Stimulated activated CD4-positive, alpha-beta T cell treated with anti-CD3 and anti-CD28 coated beads, Interleukin-1b, Interleukin-23, amount 100 ng/mL, for 24 hours (primary cell): ENCODE data around the gene LUC7L2.
"Not testable (repeated sequence)": the region's sequence is repeated elsewhere in the genome, so short reads cannot be mapped to it uniquely, and the experiment has no call there.

Experiments
- DNase-seq, 4 experiments: peaks; one replicate each; pipeline ENCODE4 v3.0.0-alpha.2; 2020; ENCODE audit warnings: low read depth in 4 of 4, low spot score in 1 of 4

Gene LUC7L2

DNA sequence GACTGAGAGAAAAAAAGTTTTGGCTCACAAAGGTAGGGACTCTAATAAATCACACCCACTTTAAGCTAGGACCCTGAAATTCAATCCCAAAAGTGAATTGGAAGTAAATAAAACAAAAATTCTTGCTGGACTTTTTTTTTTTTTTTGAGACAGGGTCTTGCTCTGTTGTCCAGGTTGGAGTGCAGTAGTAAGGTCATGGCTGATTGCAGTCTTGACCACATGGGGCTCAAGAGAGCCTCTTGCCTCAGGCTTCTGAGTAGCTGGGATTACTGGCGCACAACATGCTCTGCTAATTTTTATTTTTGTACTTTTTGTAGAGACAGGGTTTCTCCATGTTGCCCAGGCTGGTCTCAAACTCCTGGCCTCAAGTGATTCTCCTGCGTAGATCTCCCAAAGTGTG is 5.0 kb upstream of the LUC7L2 start:
- DNase-seq: no peak

DNA sequence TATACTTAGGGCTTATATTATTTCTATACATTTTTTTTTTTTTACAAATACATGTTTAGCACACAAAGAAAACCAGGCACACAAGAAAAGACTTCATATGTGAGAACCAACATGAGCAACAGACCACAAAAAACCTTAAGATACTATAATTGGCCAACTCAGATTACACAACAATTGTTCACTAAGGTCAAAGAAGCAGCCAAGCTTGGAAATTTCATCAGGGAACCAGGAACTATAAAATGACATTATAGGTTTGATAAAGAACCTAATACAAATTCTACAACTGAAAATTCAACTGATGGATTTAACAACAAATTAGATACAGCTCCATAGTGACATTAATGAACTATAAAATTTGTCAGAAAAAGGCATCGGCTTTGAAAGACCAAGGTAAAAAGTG is 4.4 kb upstream of the LUC7L2 start:
- no peak for DNase-seq

DNA sequence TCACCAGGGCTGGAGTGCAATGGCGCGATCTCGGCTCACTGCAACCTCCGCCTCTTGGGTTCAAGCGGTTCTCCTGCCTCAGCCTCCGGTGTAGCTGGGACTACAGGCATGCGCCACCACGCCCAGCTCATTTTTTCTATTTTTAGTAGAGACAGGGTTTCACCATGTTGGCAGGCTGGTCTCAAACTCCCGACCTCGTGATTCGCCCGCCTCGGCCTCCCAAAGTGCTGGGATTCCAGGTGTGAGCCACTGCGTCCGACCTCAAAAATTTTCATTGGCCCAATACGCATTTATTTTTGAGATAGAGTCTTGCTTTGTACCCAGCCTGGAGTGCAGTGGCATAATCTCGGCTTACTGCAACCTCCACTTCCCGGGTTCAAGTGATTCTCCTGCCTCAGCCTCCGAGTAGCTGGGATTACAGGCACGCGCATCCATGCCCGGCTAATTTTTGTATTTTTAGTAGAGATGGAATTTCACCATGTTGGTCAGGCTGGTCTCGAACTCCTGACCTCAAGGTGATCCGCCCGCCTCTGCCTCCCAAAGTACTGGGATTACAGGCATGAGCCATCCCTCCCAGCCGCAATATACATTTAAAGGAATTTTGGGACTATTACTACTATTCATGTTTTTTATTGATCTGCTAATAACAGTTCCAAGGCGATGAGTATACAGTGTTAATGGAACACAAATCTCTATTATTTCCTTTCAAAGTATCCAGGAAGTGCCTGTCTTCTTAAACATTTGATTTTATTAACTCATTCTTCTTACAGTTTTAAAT is 1.8 kb upstream of the LUC7L2 start:
- DNase-seq: not testable (repeated sequence)

DNA sequence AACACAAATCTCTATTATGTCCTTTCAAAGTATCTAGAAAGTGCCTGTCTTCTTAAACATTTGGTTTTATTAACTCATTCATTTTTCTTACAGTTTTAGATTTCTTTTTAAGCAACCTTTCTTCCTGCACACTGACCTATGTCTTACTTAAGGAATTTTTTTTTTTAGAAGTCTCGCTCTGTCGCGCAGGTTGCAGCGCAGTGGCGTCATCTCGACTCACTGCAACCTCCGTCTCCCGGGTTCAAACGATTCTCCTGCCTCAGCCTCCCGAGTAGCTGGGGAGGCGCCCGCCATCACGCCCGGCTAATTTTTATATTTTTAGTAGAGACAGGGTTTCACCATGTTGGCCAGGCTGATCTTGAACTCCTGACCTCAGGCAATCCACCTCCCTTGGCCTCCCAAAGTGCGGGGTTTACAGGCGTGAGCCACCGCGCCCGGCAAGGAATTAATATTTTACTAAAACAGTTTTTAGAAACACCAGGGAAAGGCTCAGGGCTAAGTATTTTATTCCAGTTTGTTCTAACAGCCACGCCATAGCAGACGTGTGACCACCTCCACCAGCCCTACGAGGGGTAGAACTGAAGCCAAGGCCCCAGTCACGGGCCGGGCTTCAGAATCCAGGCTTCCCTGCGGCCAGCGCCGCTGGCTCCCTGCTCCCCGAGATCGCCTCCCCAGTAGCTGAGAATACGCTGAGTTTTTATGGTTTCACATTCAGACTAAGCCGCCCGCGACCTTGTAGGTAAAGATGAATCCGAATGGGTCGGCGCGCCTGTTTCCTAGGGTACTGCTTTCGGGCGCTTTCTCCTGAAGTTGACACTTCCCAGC is 941 bp upstream of the LUC7L2 start:
- DNase-seq: peak in 3 of 4 experiments; percentile 14 to 30 (median 27)

DNA sequence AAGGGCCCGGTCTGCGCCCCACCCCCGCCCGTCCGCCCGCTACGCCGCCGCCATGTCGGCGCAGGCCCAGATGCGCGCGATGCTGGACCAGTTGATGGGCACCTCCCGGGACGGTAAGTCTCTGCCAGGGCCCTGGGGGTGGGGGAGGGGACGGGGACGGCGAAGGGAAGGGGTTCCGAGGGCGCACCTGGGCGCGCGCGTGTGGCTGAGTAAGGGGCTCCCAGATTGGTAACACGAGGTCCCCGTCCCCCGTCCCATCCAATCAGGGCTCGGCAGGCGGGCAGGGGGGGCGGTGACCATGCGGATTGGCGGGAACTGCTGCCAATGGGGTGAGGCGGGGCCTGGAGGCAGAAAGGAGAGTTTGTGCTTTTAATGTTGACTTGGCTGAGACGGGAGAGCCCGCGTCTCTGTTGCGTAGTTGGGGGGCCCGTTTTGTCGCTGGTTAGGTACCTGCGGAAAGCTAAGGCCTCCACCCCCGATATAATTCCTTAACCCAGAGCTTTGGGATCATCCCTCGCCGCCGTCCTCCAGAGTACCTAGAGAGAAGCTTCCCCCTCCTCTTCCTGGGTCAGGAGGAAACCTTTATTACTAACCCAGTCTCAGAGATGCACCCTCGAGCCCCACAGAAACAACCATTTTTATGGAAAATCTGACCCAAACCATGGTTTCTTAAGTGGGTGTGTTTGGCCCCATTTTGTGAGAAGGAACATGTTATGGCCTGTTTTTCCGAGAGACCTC is 685 bp downstream of the LUC7L2 start:
- peak; percentile 95 to 98 (median 96) for DNase-seq

DNA sequence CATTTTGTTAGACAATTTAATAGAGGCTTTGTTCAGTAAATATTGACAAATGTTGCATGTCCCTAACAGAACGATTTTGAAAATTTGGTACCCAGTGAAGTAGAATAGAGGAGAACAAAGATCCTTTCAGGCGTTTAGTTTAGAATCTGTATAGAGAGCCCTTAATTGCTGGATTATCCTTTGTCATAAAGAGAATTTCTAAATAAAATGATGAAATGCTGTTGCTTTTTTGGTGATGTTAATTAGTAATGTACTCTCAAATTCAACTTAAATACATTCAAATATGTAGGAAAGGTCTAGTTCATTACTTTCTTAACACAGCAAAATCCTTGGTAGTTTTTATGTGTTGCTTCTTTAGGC is 1.2 kb downstream of the LUC7L2 start:
- DNase-seq: no peak

DNA sequence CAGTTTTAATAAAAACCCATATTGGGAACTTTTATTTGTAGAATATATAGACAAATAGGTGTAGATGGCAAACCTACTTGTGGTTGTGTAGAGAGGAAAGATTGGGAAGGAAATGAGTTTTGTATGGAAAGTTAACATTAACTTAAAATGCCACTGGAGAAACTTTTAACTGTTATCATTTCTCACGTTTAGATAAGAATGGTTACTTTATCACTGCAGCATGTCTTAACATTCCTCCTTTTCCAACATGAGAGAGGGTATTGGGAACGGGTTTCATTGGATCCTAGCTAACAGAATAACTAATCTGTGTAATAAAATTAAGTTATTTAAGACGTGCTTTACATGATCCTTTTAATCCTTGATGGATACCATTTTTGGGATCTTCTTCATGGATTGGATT is 1.8 kb downstream of the LUC7L2 start:
- DNase-seq: no peak

DNA sequence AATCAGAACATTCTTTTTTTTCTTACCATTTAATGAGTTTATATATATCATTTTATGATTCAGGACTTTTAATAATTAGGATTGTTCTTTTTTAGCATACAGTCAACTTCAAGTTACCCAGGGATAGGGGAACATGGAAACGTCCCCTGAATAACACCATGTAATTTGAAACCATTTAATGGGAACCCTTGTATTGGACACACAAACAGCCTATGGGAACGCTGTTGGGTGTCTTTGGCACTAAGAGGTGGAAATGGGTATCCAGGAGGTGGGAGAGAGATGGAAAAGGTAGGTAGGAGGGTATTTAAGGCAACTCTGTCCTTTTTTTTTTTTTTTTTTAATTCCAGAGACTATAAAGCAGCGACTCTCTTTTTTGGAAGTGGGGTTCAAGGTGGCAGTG is 2.6 kb downstream of the LUC7L2 start:
- DNase-seq: no peak

DNA sequence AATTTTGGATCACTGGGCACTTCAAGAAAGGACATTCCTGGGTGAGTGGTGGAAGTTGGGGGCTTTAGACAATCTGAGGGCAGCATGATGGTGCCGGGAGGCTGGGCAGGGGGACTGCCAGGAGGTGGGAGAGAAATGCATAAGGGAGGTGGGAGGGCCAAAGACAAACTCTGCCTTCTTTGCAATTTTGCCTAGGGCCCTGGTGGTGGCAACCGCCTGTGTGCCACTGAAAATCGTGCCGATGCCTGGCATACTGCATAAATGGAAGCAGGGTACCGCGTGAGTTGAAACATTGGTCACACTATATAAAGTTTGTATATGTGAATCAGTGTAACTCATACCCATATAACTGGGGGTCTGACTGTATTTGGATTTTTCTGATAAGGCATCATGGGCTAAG is 3.3 kb downstream of the LUC7L2 start:
- no peak for DNase-seq

DNA sequence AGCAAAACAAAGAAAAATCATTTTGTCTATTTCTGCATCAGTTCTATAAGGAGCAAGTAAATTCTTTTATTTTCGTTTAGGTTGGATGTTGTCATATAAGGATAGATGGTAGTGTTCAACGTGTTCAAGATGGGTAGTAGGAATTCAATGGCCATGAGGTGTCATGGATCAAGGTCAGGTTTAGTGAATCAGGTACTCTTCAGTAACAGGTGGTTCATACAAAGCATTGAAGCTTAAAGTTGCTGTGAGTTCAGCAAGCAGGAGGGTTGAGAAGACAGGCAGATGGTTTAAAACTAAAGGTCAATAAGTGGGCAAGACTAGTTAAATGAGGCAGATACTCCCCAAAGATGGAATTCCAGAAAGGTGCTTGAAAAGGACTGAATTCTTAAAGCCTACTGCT is 5.6 kb downstream of the LUC7L2 start:
- DNase-seq: no peak

DNA sequence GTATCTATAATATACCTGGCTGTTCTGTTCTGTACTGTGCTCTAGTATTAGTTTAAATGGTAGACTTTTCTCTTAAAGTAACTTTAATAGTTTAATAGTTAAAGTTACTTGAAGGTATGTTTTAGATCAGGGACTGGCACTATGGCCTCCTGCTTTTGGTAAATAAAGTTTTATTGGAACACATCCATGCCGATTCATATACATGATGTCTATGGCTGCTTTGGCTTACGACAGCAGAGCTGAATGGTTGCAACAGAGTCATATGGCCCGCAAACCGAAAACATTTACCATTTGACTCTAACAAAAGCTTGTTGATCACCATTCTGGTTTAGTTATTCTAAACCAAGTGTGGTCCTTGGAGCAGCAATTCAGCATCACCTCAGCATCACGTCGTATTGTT is 6.7 kb downstream of the LUC7L2 start:
- no peak for DNase-seq

DNA sequence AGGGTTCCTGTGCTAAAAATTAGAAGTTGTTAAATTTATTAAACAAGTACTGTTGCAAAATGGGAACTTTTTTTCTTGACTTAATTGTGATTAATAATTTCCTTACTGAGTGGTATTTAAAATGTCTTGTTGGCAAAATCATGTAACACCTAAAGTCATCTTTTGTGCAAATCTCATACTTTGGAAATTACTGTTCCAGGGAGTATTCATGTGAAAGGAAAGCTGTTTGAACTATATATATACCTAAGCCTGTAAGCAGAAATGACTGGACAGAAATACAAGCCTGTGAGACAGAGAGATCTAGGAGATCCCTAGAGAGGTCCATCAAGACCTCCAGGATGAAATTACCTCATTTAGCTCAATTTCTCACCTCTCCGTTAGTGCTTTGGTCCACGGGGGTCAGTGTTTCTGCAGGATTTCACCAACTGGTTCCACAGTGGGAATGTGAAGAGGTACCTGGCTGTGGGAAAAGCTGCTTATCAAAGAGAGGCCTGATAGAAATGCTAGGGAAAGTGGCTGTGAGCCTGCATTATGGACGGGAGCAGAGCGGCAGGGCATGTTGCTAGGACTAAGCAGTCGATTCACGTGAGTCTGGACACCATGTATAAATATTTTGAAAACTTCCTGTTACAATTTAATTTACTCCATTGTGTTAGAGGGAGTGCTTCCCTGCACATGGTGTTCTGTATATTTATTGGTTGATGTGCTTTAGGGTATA is 7.9 kb downstream of the LUC7L2 start:
- DNase-seq: no peak

DNA sequence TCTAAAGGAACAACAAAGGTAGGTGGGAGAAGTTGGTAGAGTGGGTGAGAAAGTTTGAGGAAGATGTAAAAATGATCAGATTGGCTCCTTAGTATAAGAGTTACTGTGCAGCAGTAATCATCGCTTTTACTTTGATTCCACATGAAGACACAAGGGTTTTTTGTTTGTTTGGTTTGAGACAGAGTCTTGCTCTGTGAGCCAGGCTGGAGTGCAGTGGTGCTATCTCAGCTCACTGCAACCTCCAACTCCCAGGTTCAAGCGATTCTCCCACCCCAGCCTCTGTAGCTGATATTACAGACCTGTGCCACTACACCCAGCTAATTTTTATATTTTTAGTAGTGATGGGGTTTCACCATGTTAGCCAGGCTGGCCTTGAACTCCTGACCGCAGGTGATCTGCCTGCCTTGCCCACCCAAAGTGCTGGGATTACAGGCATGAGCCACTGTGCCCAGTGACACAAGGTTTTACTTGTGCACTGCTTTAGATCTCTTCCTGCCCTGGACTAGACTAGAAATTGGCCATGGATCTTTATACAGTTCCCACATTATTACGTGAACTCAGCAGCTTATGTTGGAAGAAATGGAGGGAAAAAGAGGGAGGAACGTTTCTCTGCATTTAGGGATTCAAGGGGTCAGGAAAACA is 10.7 kb downstream of the LUC7L2 start:
- no peak for DNase-seq

DNA sequence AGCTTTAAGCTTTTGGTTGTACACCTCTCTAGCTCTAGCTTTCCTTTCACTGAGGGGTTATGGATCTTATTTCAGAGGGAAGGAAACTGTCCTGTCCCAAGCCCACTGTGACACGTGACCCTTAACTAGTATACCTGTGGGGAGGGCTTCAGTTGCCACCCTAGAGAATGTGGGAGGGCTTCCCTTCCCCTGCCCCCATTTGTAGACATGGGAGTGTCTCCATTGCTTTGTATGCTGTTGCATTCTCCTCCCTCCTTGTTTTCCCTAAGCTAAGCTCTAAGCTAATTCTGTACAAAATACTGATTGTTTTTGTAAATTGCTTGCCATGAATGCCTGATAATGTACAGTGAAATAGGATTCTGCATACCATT is 11.2 kb downstream of the LUC7L2 start:
- DNase-seq: no peak

DNA sequence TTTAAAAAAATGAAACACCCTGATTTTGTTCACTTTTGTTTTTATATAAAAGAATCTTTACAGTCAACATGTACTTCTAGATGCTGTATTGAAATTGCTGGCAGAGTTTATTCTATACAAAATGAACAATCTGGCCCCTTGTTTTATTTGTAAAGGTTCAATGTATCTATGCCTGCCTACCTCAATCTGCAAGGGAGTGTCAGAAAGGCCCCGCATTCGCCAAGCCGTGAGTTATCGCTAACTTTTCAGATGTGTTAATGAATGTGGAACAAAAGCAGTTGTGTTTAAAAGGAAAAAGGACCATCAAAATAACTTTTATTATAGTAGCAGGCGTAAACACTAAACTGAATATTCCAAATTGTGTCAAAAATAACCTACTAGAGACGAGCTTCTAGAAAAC is 14.6 kb downstream of the LUC7L2 start:
- DNase-seq: no peak

DNA sequence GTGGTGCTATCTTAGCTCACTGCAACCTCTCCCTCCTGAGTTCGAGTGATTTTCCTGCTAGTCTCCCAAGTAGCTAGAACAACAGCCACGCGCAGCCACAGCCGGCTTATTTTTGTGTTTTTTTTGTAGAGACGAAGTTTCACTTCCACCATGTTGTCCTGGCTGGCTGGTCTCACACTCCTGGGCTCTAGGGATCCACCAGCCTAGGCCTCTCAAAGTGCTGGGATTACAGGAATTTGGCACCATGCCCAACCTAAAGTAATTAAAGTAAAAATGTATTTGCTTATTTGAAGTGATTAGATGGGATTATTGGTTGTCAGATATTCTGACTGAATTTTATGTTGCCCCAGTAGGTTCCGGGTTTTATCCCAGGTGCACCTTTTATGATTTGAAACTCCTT is 22.7 kb downstream of the LUC7L2 start:
- DNase-seq: no peak

DNA sequence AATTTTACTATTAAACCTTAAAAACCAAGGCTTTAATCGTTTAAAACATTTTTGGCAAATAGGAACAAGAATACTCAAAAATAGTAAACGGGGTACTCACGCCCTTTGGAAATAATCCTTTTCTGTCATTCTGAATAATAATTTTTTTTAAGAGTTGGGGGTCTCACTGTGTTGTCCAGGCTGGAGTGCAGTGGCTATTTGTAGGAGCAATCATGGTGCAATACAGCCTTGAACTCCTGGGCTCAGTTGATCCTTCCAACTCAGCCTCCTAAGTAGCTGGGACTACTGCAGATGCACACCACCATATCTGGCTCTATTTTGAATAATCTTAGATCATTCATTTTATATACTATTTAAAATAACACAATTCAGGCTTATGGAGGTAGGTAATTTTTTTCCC is 24.9 kb downstream of the LUC7L2 start:
- DNase-seq: no peak

DNA sequence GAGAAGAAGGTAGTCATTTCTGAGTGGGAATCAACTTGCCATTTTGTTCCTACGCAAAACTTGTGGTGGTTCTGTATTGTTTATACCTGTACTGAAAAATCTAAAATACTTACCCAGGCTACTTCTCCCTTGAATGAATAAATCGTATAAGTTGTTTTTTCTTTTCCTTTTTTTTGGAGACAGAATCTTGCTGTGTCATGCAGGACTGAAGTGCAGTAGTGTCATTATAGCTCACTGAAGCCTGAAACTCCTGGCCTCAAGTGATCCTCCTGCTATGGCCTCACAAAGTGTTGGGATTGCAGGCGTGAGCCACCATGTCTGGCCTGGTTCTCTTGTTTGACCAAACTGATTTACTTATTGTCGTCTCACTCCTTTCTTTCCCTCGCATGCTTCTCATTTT is 27.9 kb downstream of the LUC7L2 start:
- DNase-seq: no peak

DNA sequence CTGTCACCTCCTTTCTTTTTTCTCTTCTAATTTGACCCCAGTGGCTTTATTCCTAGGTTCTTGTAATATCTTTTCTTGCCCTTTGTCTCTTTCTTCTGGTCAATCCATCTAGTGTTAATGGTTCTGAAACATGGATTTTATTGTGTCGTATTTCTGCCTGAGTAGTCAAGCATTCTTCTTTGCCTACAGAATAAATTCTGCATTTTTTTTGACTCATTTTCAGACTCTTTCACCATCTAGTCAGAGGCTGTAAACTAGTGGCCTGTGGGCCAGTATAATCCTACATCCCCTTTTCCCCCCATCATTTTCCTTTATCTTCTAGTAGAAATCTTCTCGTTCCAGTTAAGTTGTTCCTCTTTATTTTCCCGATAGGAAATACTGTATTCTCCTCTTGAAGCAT is 29.4 kb downstream of the LUC7L2 start:
- DNase-seq: no peak

DNA sequence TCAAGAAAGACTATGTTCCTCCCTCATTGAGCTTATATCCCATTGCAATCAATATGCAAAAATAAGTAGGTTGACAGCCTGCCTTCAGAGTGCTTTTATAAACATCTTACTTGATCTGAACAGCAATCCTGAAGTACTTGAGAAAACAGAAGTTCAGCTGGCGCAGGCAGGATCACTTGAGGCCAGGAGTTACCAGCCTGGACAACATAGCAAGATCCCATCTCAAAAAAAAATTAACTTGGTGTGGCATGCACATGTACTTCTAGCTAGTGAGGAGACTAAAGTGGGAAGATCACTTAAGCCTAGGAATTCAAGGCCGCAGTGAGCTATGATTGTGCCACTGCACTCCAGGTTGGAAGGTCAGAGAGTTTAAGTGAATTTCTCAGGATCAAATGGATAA is 30.1 kb downstream of the LUC7L2 start:
- no peak for DNase-seq

DNA sequence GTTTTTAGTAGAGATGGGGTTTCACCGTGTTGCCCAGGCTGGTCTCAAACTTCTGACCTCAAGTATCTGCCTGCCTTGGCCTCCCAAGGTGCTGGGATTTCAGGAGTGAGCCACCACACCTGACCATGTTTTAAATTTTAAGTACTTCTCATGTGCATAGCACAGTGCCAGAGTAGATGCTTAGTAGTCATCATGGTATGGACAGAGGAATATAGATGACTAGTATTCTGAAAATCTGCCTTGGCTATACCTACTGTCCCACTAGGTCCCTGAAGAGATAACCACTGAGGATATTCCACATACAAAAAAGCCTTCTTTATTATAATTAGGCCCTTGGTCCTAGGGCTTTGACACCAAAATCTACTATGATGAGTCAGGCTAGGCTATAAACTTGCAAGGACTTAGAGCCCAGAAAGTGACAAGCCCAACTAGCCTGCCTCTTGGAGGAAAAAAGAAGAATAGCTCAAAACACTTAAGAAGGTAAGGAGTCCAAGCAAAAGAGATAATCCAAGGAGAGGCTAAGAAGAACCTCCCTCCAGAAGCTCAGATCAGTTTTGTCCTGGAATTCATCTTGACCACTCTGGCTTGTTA is 34.0 kb downstream of the LUC7L2 start:
- no peak for DNase-seq
